Endodermal cell (in vitro differentiated cells): ENCODE measurements around the gene NACC2. TPM values are rescaled to one million over a fixed set of nuclear protein-coding genes. Genes with fewer than 3 reads are reported as not detected.

ENCODE experiments used
- DNase-seq: peaks from one replicate; pipeline ENCODE4 v3.0.0-alpha.2; 2017
- H3K27ac ChIP-seq: 2 replicates; pipeline ENCODE4 v1.5.1; 2013; ENCODE audit warnings: mild to moderate bottlenecking, low read depth, low read length, moderate library complexity
- H3K27me3 ChIP-seq: 2 replicates; pipeline ENCODE4 v1.6.1; 2013; ENCODE audit warnings: mild to moderate bottlenecking, low read length, moderate library complexity; ENCODE audit not compliant: insufficient read depth, control insufficient read depth, poor library complexity, severe bottlenecking
- H3K36me3 ChIP-seq: 2 replicates; pipeline ENCODE4 v1.7.0; 2013; ENCODE audit warnings: mild to moderate bottlenecking, low read length, moderate library complexity; ENCODE audit not compliant: control insufficient read depth, insufficient read depth
- H3K4me1 ChIP-seq: one replicate; pipeline ENCODE4 v1.7.0; 2013; ENCODE audit warnings: low read length; ENCODE audit not compliant: control insufficient read depth, insufficient read depth
- H3K4me3 ChIP-seq: 2 replicates; pipeline ENCODE4 v1.5.1; 2013; ENCODE audit warnings: mild to moderate bottlenecking, low read length, moderate library complexity
- H3K9ac ChIP-seq: 2 replicates; pipeline ENCODE4 v1.6.1; 2013; ENCODE audit warnings: mild to moderate bottlenecking, low read length, moderate library complexity; ENCODE audit not compliant: poor library complexity, severe bottlenecking; ENCODE audit errors: extremely low read depth
- H3K9me3 ChIP-seq: 2 replicates; pipeline ENCODE4 v1.6.1; 2013; ENCODE audit warnings: mild to moderate bottlenecking, low read length, moderate library complexity; ENCODE audit not compliant: control insufficient read depth
- H3K27ac Mint-ChIP-seq: 2 replicates; pipeline ENCODE4 v1.8.0; 2020; ENCODE audit warnings: mixed read lengths
- H3K27me3 Mint-ChIP-seq: 2 replicates; pipeline ENCODE4 v1.8.0; 2021; ENCODE audit warnings: mild to moderate bottlenecking, mixed read lengths; ENCODE audit not compliant: insufficient read depth
- H3K36me3 Mint-ChIP-seq: 2 replicates; pipeline ENCODE4 v1.8.0; 2020; ENCODE audit warnings: low read depth, mixed read lengths
- H3K4me1 Mint-ChIP-seq: 2 replicates; pipeline ENCODE4 v1.8.0; 2020; ENCODE audit warnings: mixed read lengths
- H3K4me3 Mint-ChIP-seq: 2 replicates; pipeline ENCODE4 v1.8.0; 2020; ENCODE audit warnings: mild to moderate bottlenecking, moderate library complexity, mixed read lengths
- H3K9me3 Mint-ChIP-seq: 2 replicates; pipeline ENCODE4 v1.8.0; 2020; ENCODE audit warnings: mild to moderate bottlenecking, mixed read lengths
- CTCF ChIP-seq: fragments of 200-600 bp; sonication (generic); conservative IDR thresholded peaks from 2 replicates; pipeline ENCODE4 v1.5.0; 2021; ENCODE audit warnings: antibody characterized with exemption, mild to moderate bottlenecking
- WGBS, 2 experiments: methylation state at CpG; one replicate each; pipeline versions ENCODE4 v1.1.5 to v1.1.7; 2013; ENCODE audit warnings: missing lambda C conversion rate in 2 of 2, mixed read lengths in 1 of 2; ENCODE audit not compliant: insufficient coverage in 1 of 2, insufficient read length in 1 of 2; 5-methylcytosine and 5-hydroxymethylcytosine counted together
- total RNA-seq, 2 donors: library from RNA; stranded (reverse); fragmentation: NEBNext Ultra II Directional in 1 of 2; extraction: Animal tissue kit (Norgen Biotek cat#: 25700) in 1 of 2; gene quantifications; 2 replicates in 1 of 2; 3 replicates in 1 of 2; pipeline ENCODE4 v1.2.1, GENCODE V29; 2021

Gene NACC2
- total RNA-seq, 2 donors from 2014 or later = 12.4 to 16.7 TPM

DNA sequence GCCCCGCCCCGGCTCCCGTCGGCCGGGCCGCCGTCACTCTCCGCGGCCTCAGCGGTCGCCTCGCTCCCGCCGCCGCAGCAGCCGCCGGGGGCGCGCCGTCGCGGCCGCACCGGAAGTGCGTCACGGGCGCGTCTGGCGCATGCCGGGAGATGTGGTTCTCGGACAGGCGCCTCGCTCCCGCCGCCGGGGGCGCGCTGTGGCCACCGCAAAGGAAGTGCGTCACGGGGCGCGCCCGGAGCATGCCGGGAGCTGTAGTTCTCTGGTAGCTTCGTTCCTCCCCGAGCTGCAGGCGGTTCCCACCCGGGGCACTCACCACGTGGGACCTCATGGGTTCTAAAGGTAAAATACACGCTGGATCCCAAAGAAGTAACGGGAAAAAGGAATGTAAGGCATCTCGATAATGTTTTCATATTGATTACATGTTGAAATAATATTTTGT, 133.8 kb downstream of the NACC2 start, which contains the start of gene UBAC1:
Gene UBAC1 (minus strand): TSS at position 97 of the 439 bp plus-strand sequence. CDS start 211 bp downstream, outside the sequence.
- Histone ChIP-seq H3K4me3 (peak within 1 kb of the TSS; percentile 82), H3K36me3 (no peaks in the 10 kb centered on the region), H3K27me3 (peaks cover 4% of the 10 kb centered on the region), H3K9me3 (no peaks in the 10 kb centered on the region), H3K27ac (peak within 1 kb of the TSS; percentile 38), H3K9ac (peak within 1 kb of the TSS; percentile 56), H3K4me1 (peaks cover 5% of the 10 kb centered on the region)
- peaks cover 2% of the 10 kb centered on the region for H3K36me3 Mint-ChIP-seq
- no peaks in the 10 kb centered on the region for H3K9me3 Mint-ChIP-seq
- 0% methylated on average over 5 to 52 of the region's 53 CpGs for WGBS, 2 experiments
- H3K4me1 Mint-ChIP-seq = peaks cover 13% of the 10 kb centered on the region
- peak within 1 kb of the TSS; percentile 84 for H3K4me3 Mint-ChIP-seq
- H3K27me3 Mint-ChIP-seq = peaks cover 3% of the 10 kb centered on the region
- TF ChIP-seq CTCF = peak; percentile 49
- H3K27ac Mint-ChIP-seq = peak within 1 kb of the TSS; percentile 84
- peak; percentile 97 for DNase-seq

GRCh38 chr9:135960411-135961276, 134.4 kb downstream of the NACC2 start:
- Mint-ChIP-seq H3K27me3 (peaks cover 3% of the 10 kb centered on the region), H3K9me3 (no peaks in the 10 kb centered on the region), H3K4me3 (peak overlapping the region; percentile 84), H3K27ac (peak overlapping the region; percentile 84), H3K36me3 (peaks cover 2% of the 10 kb centered on the region), H3K4me1 (peaks cover 13% of the 10 kb centered on the region)
- no peak for TF ChIP-seq CTCF
- 2 to 3% methylated on average over 14 to 74 of the region's 74 CpGs for WGBS, 2 experiments
- DNase-seq = peak; percentile 73
- peak overlapping the region; percentile 82 for H3K4me3 ChIP-seq
- H3K27ac ChIP-seq = peak overlapping the region; percentile 38
- H3K36me3 ChIP-seq = no peaks in the 10 kb centered on the region
- H3K27me3 ChIP-seq = peaks cover 4% of the 10 kb centered on the region
- peaks cover 5% of the 10 kb centered on the region for H3K4me1 ChIP-seq
- peak overlapping the region; percentile 56 for H3K9ac ChIP-seq
- H3K9me3 ChIP-seq = no peaks in the 10 kb centered on the region

GRCh38 chr9:135959814-135960213, 135.3 kb downstream of the NACC2 start:
- Histone ChIP-seq H3K36me3 (peaks cover 1% of the 10 kb centered on the region), H3K9ac (no peak overlapping the region), H3K27ac (no peak overlapping the region), H3K9me3 (no peaks in the 10 kb centered on the region), H3K4me3 (peak overlapping the region; percentile 82), H3K27me3 (peaks cover 4% of the 10 kb centered on the region), H3K4me1 (peaks cover 5% of the 10 kb centered on the region)
- H3K4me3 Mint-ChIP-seq = peak overlapping the region; percentile 84
- peaks cover 13% of the 10 kb centered on the region for H3K4me1 Mint-ChIP-seq
- no peaks in the 10 kb centered on the region for H3K9me3 Mint-ChIP-seq
- H3K27ac Mint-ChIP-seq = no peak overlapping the region
- peaks cover 2% of the 10 kb centered on the region for H3K36me3 Mint-ChIP-seq
- peaks cover 3% of the 10 kb centered on the region for H3K27me3 Mint-ChIP-seq
- no peak for TF ChIP-seq CTCF
- no peak for DNase-seq
- 81 to 86% methylated on average over 9 of the region's 9 CpGs for WGBS, 2 experiments
